GM18517 (cell line): ENCODE results near the gene ARID5B.

Source experiments
- ATAC-seq: cut with Tn5 transposase; IDR thresholded peaks from one replicate; pipeline ENCODE4 v1.9.1; 2021; ENCODE audit warnings: mild to moderate bottlenecking, moderate library complexity; ENCODE audit not compliant: unreplicated experiment

ARID5B gene

GRCh38 chr10:62048470-62048869, 147.0 kb downstream of the ARID5B start:
- ATAC-seq, result no peak

DNA sequence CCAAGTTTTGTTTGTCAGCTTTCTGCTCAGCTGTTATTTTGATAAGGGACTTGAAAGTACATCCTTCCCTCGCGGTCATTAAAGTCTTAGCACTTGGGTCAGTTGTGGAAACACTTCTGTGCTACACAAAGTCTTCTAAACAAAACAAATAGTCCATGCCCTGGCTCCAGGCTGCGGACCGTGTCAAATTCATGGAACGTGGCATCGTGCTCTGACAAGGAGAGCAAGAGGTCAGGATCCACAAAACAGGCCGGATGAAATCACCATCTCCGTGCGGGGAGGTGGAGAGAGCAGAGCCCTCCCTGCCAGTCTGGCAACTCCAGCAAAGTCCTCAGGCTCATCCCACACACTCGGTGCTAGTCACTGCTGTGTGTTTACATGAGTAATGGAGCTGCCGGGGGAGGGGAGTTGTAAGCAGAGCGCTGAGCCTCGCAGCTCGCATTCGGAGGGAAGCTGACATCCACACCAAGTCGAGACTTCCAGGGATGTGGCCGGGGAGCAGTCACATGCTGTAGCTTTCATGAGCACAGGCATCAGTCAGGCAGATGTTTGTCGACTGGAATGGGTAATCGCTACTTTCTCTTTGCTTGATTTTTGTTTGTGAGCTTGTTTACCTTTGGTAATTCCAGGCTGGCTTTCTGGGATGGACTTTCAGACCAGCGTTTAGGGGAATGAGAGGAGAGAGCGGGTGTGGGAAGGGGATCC, 147.6 kb downstream of the ARID5B start:
- no peak for ATAC-seq

DNA sequence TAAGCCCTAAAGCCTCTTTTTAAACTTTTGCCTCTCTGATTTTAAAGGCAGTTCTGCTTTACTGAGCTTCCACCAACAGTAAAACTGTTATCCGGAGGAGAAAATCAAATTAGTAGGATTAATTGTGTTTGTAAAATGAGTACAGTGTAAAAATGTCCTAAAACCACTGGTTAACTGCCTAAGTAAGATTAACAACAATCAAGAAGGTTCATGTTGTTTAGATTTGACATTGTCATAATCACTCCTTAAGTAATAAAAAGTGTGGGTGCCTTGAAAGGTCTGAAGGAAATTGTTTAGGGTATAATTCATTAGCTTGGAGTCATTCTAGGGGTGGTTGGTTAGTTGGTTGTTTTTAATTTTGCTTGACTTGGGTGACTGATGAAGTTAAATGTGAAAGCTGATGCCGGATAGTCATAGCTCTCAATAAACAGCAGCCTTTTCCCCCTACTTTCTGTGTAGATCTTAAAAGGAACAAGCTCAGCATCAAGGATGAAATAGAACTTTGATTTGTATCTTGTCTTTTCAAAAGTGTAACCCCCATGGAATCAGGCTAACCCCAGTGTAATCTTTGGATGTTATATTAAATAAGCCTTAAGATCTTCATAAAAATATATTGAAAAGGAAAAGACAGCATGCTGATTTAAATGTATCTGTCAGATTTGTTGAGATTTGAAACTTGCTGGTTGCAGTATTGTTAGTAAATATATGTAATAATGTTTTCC, 148.3 kb downstream of the ARID5B start:
- ATAC-seq, result no peak

DNA sequence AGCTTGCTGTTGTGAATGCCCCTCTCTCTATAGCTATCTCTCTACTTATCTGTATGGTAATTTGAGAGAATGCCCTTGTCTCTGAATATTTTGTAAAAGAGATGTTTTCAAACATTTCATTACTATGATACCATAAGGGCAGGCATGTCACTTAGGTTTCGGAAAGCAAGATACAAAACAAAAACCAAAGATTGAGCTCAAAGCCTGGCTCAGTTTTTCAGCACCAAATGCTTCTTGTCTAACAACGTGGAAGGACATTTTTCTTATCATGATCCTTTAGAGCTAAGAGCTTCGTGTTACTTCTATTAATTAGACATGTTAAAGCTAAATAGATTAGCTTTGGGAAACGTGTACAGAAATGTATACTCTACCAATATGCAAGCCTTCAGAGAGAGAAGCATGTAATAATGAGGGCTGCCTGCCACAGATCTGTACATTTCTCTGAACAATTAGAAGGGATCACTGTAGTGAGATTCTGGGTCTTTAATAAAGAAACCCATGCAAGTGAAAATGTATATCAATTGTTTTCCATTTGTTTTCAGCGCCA, 148.9 kb downstream of the ARID5B start:
- ATAC-seq, result no peak

- peak; percentile 59 for ATAC-seq
Measured at GRCh38 chr10:62050893-62051433, 149.5 kb downstream of the ARID5B start.

- no peak for ATAC-seq
Measured at GRCh38 chr10:62052276-62052675, 150.8 kb downstream of the ARID5B start.

- ATAC-seq, result no peak
Measured at GRCh38 chr10:62053860-62054259, 152.4 kb downstream of the ARID5B start.

DNA sequence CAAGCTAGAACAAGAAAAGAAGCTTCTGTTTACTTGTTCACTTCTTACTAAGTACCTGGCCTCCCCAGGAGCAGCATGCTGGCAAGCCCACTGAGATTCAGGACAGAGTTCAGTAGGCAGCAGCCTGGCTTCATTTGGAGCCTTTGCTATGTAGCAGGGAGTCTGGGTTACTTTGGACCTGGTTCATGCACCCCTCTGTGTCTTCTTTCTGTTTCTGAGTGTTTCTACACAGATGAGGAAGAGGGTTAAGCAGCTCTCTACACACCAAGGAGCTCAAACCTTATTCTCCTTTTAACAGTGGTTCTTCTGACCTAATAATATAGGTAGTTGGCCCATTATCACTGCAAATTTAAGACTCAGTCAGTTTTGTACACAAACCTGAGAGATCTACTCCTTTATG, 152.9 kb downstream of the ARID5B start:
- ATAC-seq, result peak; percentile 40

DNA sequence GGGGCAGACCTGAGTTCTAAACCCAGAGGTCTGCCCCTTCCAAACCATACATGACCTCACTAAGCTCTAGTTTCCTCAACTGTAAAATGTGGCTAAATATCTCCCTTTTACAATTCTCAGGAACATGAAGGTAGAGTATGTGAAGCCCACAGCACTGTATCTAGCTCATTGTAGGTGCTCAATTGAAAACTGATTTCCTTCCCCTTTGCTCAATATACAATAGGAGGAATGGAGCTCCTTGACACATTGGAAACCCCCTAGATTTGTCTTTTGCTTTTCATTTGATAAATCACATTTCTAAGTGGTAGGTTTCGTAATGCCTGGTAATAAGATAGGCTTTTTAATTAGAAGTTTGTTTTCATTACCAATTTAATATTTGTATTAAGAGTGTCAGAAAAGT, 153.3 kb downstream of the ARID5B start:
- ATAC-seq, result peak; percentile 36

- no peak for ATAC-seq
Measured at GRCh38 chr10:62056219-62056618, 154.7 kb downstream of the ARID5B start.

DNA sequence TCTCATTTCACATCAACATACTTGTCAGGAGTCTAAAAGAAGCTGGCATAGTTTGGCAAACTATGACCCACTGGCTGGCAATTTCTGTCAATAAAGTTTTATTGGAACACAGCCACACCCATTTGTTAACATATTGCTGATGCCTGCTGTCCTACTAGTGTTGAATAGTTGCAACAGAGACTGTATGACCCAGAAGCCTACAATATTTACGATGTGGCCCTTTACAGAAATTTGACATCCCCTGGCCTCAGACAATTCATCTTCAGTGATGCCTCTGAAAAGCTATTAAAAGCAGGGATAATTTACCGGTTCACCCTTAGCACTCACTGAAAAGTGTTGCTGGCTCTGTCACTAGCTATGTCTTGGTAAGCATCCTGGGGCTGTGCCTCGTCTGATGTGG, 155.2 kb downstream of the ARID5B start:
- ATAC-seq, result no peak

- no peak for ATAC-seq
Measured at GRCh38 chr10:62057359-62057758, 155.9 kb downstream of the ARID5B start.

DNA sequence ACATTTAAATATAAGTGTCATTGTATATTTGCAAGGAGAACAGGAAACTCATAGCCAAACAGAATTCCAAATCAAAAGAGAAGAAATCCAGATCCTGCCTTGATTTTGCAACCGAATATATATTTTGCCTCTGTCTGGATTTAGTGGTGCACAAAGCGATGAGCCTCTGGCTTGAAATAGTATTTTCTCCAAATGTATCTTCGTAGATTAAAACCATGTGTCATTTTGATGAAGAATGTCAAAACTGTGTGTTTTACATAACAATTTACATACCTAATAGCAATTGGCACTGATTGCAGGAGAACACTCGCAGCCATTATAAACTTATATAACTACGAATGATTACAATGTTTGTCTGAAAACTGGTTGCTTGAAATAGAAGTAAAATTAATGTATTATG, 156.4 kb downstream of the ARID5B start:
- no peak for ATAC-seq

DNA sequence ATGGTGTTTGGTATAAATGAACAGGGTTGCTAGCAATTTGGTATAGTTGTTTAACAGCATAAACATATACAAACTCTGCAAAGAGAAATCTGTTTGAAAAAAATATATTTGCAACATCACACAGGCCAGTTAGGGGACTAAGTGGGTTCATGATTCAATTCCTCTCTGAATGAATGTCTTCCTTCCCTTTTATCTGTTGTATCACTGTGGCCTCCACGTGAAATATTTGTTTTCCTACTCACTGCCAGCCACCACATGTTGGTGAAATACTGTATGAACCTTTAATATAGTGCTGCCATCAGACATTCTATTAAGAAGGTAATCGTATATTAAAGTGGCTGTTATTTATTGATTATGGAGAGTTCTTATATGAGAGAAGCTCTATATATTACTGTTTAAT, 157.0 kb downstream of the ARID5B start:
- ATAC-seq, result no peak

- no peak for ATAC-seq
Measured at GRCh38 chr10:62058896-62059216, 157.4 kb downstream of the ARID5B start.

DNA sequence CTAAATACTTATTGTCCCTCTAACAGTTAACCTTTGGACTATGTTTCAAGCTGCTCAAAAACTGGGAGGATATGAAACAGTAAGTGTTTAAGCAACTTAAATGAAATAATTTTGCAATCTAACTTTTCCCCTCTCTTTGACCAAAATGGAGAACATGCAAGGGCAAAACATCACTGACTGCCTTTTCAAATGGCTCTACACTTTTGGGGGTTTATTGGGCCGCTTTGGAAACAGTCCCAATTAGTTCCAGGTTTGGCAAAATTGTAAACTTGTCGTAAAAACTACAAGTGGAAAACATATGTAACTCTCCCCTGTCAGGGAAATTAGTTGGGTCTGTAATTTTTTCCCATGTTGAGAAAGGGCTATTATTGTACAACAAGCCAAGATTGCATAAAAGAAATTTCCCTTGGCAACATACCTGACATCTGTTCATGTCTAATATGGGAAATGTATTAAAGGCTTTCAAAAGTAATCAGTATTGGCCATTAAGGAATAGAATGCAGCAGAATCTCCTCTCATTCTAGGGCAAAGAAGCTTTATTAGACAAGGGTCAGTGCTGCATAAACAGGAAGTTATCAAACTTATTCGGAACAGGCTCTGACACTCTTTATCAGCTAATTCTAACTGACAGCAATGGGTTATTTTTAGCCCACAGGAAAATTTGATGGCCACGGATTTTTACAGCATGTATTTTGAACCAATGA, 157.9 kb downstream of the ARID5B start:
- no peak for ATAC-seq

DNA sequence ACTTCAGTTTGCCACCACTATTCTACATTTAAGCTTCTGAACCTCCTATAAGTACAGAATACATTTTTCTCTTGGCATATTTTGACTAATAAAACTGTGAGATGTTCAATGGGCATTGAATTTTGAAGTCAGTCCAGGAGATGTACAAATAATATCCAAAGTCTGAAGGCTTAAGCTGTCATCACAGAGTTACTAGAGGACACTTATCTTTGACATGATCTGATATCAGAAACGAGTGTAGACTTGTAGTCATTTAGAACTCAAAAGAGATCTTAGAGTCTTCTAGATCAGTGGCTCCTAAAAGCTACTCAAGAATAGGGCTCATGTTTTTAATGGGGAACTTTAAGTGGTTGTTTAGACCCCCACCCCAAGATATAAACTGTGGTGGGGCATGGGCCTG, 160.5 kb downstream of the ARID5B start:
- ATAC-seq, result no peak

- ATAC-seq, result no peak
Measured at GRCh38 chr10:62062752-62063512, 161.4 kb downstream of the ARID5B start.

GRCh38 chr10:62063795-62064472, 162.4 kb downstream of the ARID5B start:
- ATAC-seq, result no peak

DNA sequence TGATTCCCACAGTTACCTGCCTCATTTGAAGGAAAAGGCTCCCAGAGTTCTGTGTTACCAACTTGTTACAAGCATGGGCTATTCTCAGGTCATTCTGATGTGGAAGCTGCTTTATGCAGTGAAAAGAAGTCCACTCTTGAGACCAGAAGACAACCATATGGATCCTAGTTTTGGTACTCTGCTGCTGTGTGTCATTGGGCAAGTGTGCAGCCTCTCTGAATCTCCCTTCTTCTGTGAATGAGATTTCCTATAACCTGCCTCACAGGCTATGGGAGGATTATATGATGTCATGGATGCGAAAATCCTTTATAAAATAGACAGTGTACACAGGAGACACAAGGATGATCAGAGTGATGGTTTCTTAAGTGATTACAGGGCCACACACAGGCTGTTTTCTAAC, 166.1 kb downstream of the ARID5B start:
- no peak for ATAC-seq
